K562 (cell line): ENCODE results near the gene SH3D21. TPM values are rescaled to one million over a fixed set of nuclear protein-coding genes. Genes with fewer than 3 reads are reported as not detected.

Experiments used
- ATAC-seq: fragments of 200-7000 bp; cut with Tn5 transposase; 3 replicates; pipeline ENCODE4 v1.9.1; 2020; ENCODE audit warnings: moderate library complexity
- BruUV-seq: library from RNA; stranded (reverse); fragments of 400-500 nt; replicated peaks from 2 replicates; lab custom pipeline; 2021; lab: Mats Ljungman, UMichigan
- CTCF ChIA-PET: fragments of 300-600 bp; formaldehyde crosslinking; extraction: SDS; loops from one replicate; lab custom pipeline; 2021; ENCODE audit warnings: low intra/inter-chr PET ratio; lab: Yijun Ruan, JAX
- POLR2A ChIA-PET: fragments of 300-600, 350-650 bp; sonication (Branson Sonifier 250); formaldehyde crosslinking; extraction: SDS; loops from one replicate; lab custom pipeline; 2021; ENCODE audit warnings: antibody characterized with exemption, inconsistent platforms; lab: Yijun Ruan, JAX
- DNase-seq, 4 experiments: peaks; one replicate each; pipeline versions ENCODE4 v3.0.0 to v3.0.0-alpha.2; 2011 to 2018; ENCODE audit warnings: low spot score in 3 of 4, mixed read lengths in 3 of 4; ENCODE audit errors: extremely low read depth in 1 of 4
- FAIRE-seq: peaks from 2 replicates; lab custom pipeline; 2011; peaks lifted over from hg19 to GRCh38; lab: Jason Lieb, UNC
- H2AFZ ChIP-seq: 2 replicates; pipeline ENCODE4 v1.6.0; 2011; ENCODE audit warnings: low read depth, low read length, control low read depth, inconsistent platforms
- H3K27ac ChIP-seq: fragments of 200-600 bp; 3 replicates; pipeline ENCODE4 v1.8.0; 2011; ENCODE audit warnings: low read depth, mild to moderate bottlenecking, control low read depth, inconsistent platforms, low read length, moderate library complexity, mixed read lengths; ENCODE audit errors: extremely low read depth
- H3K27me3 ChIP-seq, 2 experiments: fragments of 300-600 bp in 1 of 2; 2 replicates in 1 of 2; 3 replicates in 1 of 2; pipeline versions ENCODE4 v1.6.0 to v1.8.0; 2011; ENCODE audit warnings: inconsistent platforms in 2 of 2, low read length in 2 of 2, mild to moderate bottlenecking in 1 of 2, mixed read lengths in 1 of 2, moderate library complexity in 1 of 2; ENCODE audit not compliant: control insufficient read depth in 2 of 2, insufficient read depth in 2 of 2
- H3K36me3 ChIP-seq: fragments of 300-600 bp; 3 replicates; pipeline ENCODE4 v1.8.0; 2011; ENCODE audit warnings: mild to moderate bottlenecking, low read length, inconsistent platforms; ENCODE audit not compliant: control insufficient read depth, insufficient read depth
- H3K4me1 ChIP-seq, 2 experiments: fragments of 200-600 bp in 1 of 2; replicated peaks in 1 of 2; 2 replicates in 1 of 2; 3 replicates in 1 of 2; pipeline versions ENCODE4 v1.5.1 to v1.8.0; 2011; ENCODE audit warnings: inconsistent platforms in 2 of 2, low read length in 2 of 2, mild to moderate bottlenecking in 1 of 2, mixed read lengths in 1 of 2, moderate library complexity in 1 of 2; ENCODE audit not compliant: control insufficient read depth in 2 of 2, insufficient read depth in 2 of 2
- H3K4me2 ChIP-seq: 2 replicates; pipeline ENCODE4 v1.6.1; 2011; ENCODE audit warnings: low read length, control low read depth, inconsistent platforms, mixed read lengths; ENCODE audit not compliant: insufficient read depth
- H3K4me3 ChIP-seq: fragments of 200-600 bp; sonication (generic), shearing (Covaris generic); 2 replicates; pipeline ENCODE4 v1.5.1; 2016; ENCODE audit warnings: control low read depth, inconsistent platforms
- H3K79me2 ChIP-seq: fragments of 200-600 bp; 3 replicates; pipeline ENCODE4 v1.8.0; 2011; ENCODE audit warnings: low read length, inconsistent platforms; ENCODE audit not compliant: control insufficient read depth, insufficient read depth
- H3K9ac ChIP-seq, 2 experiments: 2 replicates each; pipeline versions ENCODE4 v1.6.0 to v1.6.1; 2011; ENCODE audit warnings: low read depth in 2 of 2, low read length in 2 of 2, control low read depth in 1 of 2, inconsistent platforms in 1 of 2, mild to moderate bottlenecking in 1 of 2, mixed read lengths in 1 of 2; ENCODE audit not compliant: insufficient read depth in 1 of 2
- H3K9me1 ChIP-seq: one replicate; pipeline ENCODE4 v1.6.0; 2011; ENCODE audit warnings: inconsistent platforms, mild to moderate bottlenecking, low read length, moderate library complexity; ENCODE audit not compliant: control insufficient read depth, insufficient read depth
- H3K9me3 ChIP-seq: replicated peaks from 2 replicates; pipeline ENCODE4 v1.5.1; 2011; ENCODE audit warnings: low read depth, low read length, inconsistent platforms; ENCODE audit not compliant: control insufficient read depth, insufficient read depth
- H4K20me1 ChIP-seq: replicated peaks from 2 replicates; pipeline ENCODE4 v1.6.1; 2011; ENCODE audit warnings: low read length, inconsistent platforms, mixed read lengths; ENCODE audit not compliant: control insufficient read depth, insufficient read depth
- CREBBP ChIP-seq: IDR thresholded peaks from one replicate; pipeline ENCODE4 v1.6.1; 2012; ENCODE audit warnings: low read depth, mild to moderate bottlenecking, control low read depth, inconsistent platforms, low read length
- E2F6 ChIP-seq, 2 experiments: IDR thresholded peaks; 2 replicates each; pipeline ENCODE4 v1.6.1; 2011; ENCODE audit warnings: borderline replicate concordance in 1 of 2, control low read depth in 1 of 2, low read depth in 1 of 2, low read length in 1 of 2, mild to moderate bottlenecking in 1 of 2, mixed read lengths in 1 of 2, moderate library complexity in 1 of 2; ENCODE audit not compliant: insufficient read depth in 1 of 2, insufficient read length in 1 of 2, poor library complexity in 1 of 2, severe bottlenecking in 1 of 2; ENCODE audit errors: extremely low read depth in 1 of 2
- EGR1 ChIP-seq: fragments of 450-650 bp; conservative IDR thresholded peaks from 2 replicates; pipeline ENCODE4 v1.6.1; 2017; ENCODE audit warnings: mild to moderate bottlenecking
- IFI16 ChIP-seq: fragments of 250-450 bp; sonication (Bioruptor Pico); IDR thresholded peaks from 2 replicates; pipeline ENCODE4 v2.1.2; 2022; ENCODE audit warnings: mild to moderate bottlenecking, inconsistent platforms
- MAFG ChIP-seq: fragments of 450-650 bp; conservative IDR thresholded peaks from 2 replicates; pipeline ENCODE4 v1.6.1; 2016; ENCODE audit warnings: missing genetic modification characterization, missing compliant biosample characterization
- NEUROD1 ChIP-seq: fragments of 150-350 bp; IDR thresholded peaks from 2 replicates; pipeline ENCODE4 v1.6.1; 2014; ENCODE audit warnings: borderline replicate concordance, low read length, low read depth; ENCODE audit not compliant: partially characterized antibody
- SRSF7 ChIP-seq: fragments of 200-400 bp; formaldehyde crosslinking; optimal IDR thresholded peaks from 2 replicates; pipeline ENCODE3; 2017; ENCODE audit warnings: mild to moderate bottlenecking, low read depth, low read length
- THRB ChIP-seq: fragments of 450-650 bp; formaldehyde crosslinking; conservative IDR thresholded peaks from 2 replicates; pipeline ENCODE4 v1.4.0; 2022; ENCODE audit warnings: mild to moderate bottlenecking, missing genetic modification characterization
- ZBTB7A ChIP-seq: IDR thresholded peaks from 2 replicates; pipeline ENCODE4 v1.6.1; 2011; ENCODE audit warnings: low read depth, mild to moderate bottlenecking, low read length, moderate library complexity, borderline replicate concordance; ENCODE audit not compliant: control insufficient read depth
- WGBS: fragments of 100-300 bp; shearing (Covaris generic); methylation state at CpG from one replicate; pipeline ENCODE4 v1.1.6; 2016; ENCODE audit warnings: low coverage, mixed read lengths; ENCODE audit not compliant: insufficient coverage; ENCODE audit errors: missing lambda C conversion rate; 5-methylcytosine and 5-hydroxymethylcytosine counted together
- in situ Hi-C: fragments of 300-500 bp; cut with MboI; formaldehyde crosslinking; loops from 4 replicates; pipeline ENCODE4 v1.15.0; 2018; ENCODE audit warnings: inconsistent platforms, mixed read lengths
- intact Hi-C: fragments of 100-400 bp; cut with micrococcal nuclease; formaldehyde crosslinking; loops from 2 replicates; pipeline ENCODE4 v1.14.2; 2022
- polyA plus RNA-seq, 8 experiments: library from polyadenylated mRNA; depleted of rRNA in 4 of 8; stranded (reverse) in 5 of 8; unstranded in 3 of 8; fragments of >200 nt; fragmentation: Nextera tagmentation in 2 of 8; fragmentation: Illumina TruSeq in 1 of 8; extraction: Ambion mirVana in 2 of 8; extraction: Trizol in 1 of 8; gene quantifications; 2 replicates each; pipeline versions ENCODE4 v1.2.1 to v1.2.3, GENCODE V29; 2011 to 2014; ENCODE audit warnings: inconsistent platforms in 1 of 8, missing spikeins in 1 of 8
- total RNA-seq, 7 experiments: library from RNA; depleted of rRNA in 6 of 7; stranded (reverse); fragments of >200 nt in 6 of 7; fragmentation: Illumina TruSeq in 2 of 7; extraction: Trizol in 2 of 7; gene quantifications; 2 replicates each; pipeline versions ENCODE4 v1.2.1 to v1.2.3, GENCODE V29; 2011 to 2021; ENCODE audit warnings: low replicate concordance in 1 of 7

SH3D21 gene
- total and polyA plus RNA-seq, 9 of the 15 experiments (the other 6 are each of a cell fraction or from before 2014, with no cell fraction given), result 0.01 to 4.7 (median 1.8) TPM

- TF ChIP-seq CREBBP (no peak), MAFG (no peak), NEUROD1 (peak; percentile 75), THRB (CRISPR knock-in tag) (peak; percentile 33; the same call in 1 of the 2 replicates)
Measured at GRCh38 chr1:36321119-36321951, 15.2 kb downstream of the SH3D21 start (continued).

DNA sequence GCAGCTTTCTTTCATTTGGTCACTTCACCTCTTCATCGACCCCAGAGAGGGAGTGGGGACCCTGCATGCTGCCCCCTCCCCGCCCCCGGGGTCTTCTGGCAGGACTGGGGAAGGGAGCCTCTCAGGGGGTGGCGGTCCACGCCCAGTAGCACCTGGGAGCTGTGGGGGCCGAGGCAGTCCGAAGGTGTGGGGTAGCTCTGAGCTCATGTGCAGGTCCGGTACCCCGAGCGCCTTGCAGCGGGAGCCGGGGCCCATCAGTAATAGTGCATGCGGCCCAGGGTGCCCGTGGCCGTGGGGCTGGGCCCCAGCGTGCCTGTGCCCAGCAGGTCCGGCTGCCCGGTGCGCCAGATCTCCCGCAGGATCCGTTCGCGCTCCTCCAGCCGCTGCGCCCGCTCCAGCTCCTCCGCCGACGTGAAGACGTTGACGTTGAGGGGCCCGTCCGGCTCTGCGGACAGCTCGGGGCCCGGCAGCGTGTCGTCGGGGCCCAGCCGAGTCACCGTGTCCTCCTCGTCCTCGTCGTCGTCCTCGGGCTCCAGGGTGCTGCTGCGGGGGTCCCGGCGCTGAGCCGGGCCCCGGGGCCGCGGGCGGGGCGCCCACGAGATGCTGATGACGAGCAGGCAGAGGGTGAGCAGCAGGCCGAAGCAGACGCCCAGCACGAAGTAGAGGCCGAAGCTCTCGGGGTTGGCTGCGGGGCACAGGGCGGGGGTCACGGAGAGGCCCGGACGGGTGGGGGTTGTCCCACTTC is 16.0 kb downstream of the SH3D21 start:
- Histone ChIP-seq H2AFZ (no peak overlapping the region), H3K9me3 (no peaks in the 10 kb centered on the region), H3K36me3 (peaks cover 4% of the 10 kb centered on the region; the same call in 1 of the 3 replicates), H3K9ac (peak overlapping the region; percentile 70 to 94), H3K27me3 (no peaks in the 10 kb centered on the region), H4K20me1 (no peaks in the 10 kb centered on the region), H3K9me1 (no peaks in the 10 kb centered on the region), H3K4me3 (peak overlapping the region; percentile 61), H3K4me1 (peaks cover 36 to 59% of the 10 kb centered on the region in 2 experiments), H3K4me2 (peak overlapping the region; percentile 88), H3K27ac (peak overlapping the region; percentile 90; the same call in 2 of the 3 replicates), H3K79me2 (peaks cover 18% of the 10 kb centered on the region; the same call in 2 of the 3 replicates)
- CTCF ChIA-PET, result no interaction called here
- POLR2A ChIA-PET, result interaction anchor here (0.5 to 2.9 kb wide), 11 partner anchors 10 to 496 kb away, joined by 3 to 19 read pairs (median 3); no protein-coding TSS in a partner anchor
- in situ Hi-C loops, result no loop called here
- intact Hi-C loops, result loop anchor here (5.0 to 10.0 kb wide), 2 partner anchors 65 to 437 kb away; partner anchors contain the start of genes AGO1 and STK40
- ATAC-seq (no peak), FAIRE-seq (no peak), DNase-seq (no peak)
- no TSS peak for BruUV-seq
- 86% methylated on average over 38 of the region's 67 CpGs for WGBS
- TF ChIP-seq EGR1 (0 out of 2 replicates have a peak, but pooled peaks have one; percentile 15), SRSF7 (peak; percentile 39), ZBTB7A (0 out of 2 replicates have a peak, but pooled peaks have one; percentile 4), E2F6 (IDR thresholded peaks at IDR 0.05; ENCODE audit: borderline replicate concordance in 1 of 2, extremely low read depth in 1 of 2, insufficient read depth in 1 of 2, insufficient read length in 1 of 2, low read depth in 1 of 2, low read length in 1 of 2, poor library complexity in 1 of 2, severe bottlenecking in 1 of 2) (peak in 1 of 2 experiments; percentile 8), IFI16 (CRISPR knock-in tag) (no peak)
